Stomach (tissue), 4 donors: ENCODE data around the gene USH1G.

ENCODE experiments used
- POLR2A ChIP-seq, 4 donors: fragments of 450-650 bp; IDR thresholded peaks; one replicate each; pipeline ENCODE4 v1.6.1; 2016; ENCODE audit warnings: antibody characterized with exemption in 4 of 4, control low read depth in 2 of 4, mild to moderate bottlenecking in 1 of 4, moderate library complexity in 1 of 4
- TF ChIP-seq, protein P1 (sequence below), 7 experiments: fragments of 450-650 bp in 4 of 7; fragments of 200-600 bp in 3 of 7; sonication (generic) in 3 of 7; IDR thresholded peaks; one replicate each; pipeline ENCODE4 v1.5.1; 2016 to 2019; ENCODE audit warnings: antibody characterized with exemption in 7 of 7, control low read depth in 2 of 7, mild to moderate bottlenecking in 1 of 7

DNA sequence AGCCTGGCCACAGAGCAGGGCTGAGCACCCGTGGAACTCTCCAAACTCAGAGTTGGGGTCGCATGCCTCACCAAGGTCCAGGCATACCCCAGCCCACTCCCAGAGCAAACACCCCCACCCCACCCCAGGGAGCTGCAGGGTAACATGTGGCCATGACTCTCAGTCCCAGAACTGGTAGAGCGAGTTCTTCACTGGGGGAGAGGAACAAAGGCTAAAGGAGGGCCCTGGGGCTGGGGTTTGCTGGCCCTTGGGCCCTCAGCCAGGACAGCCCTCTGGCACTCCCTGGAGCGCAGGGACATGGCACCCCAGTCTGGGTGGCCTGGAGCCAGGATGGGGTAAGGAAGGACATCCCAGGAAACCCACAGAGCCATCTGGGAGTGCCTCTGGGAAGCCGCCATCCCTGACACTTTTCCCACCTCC, 45.3 kb upstream of the USH1G start:
- TF ChIP-seq, protein P1, sequence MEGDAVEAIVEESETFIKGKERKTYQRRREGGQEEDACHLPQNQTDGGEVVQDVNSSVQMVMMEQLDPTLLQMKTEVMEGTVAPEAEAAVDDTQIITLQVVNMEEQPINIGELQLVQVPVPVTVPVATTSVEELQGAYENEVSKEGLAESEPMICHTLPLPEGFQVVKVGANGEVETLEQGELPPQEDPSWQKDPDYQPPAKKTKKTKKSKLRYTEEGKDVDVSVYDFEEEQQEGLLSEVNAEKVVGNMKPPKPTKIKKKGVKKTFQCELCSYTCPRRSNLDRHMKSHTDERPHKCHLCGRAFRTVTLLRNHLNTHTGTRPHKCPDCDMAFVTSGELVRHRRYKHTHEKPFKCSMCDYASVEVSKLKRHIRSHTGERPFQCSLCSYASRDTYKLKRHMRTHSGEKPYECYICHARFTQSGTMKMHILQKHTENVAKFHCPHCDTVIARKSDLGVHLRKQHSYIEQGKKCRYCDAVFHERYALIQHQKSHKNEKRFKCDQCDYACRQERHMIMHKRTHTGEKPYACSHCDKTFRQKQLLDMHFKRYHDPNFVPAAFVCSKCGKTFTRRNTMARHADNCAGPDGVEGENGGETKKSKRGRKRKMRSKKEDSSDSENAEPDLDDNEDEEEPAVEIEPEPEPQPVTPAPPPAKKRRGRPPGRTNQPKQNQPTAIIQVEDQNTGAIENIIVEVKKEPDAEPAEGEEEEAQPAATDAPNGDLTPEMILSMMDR (IDR thresholded peaks at IDR 0.05), result no peak
- no peak for TF ChIP-seq POLR2A (IDR thresholded peaks at IDR 0.05)
